GM23338 (cell line): Measurements from ENCODE around the gene ACSBG1. TPM values are rescaled to one million over a fixed set of nuclear protein-coding genes. Genes with fewer than 3 reads are reported as not detected.

ENCODE experiments used
- ATAC-seq: fragments of 200-7000 bp; cut with Tn5 transposase; 3 replicates; pipeline ENCODE4 v1.9.1; 2020
- DNase-seq: peaks from one replicate; pipeline ENCODE4 v3.0.0-alpha.2; 2015; ENCODE audit warnings: low spot score
- H2AFZ ChIP-seq: fragments of 200-600 bp; sonication (generic); 2 replicates; pipeline ENCODE4 v1.8.0; 2016; ENCODE audit warnings: antibody characterized with exemption, mild to moderate bottlenecking, moderate library complexity
- H3F3A ChIP-seq: fragments of 200-600 bp; sonication (generic); replicated peaks from 2 replicates; pipeline ENCODE4 v1.8.0; 2017; ENCODE audit warnings: antibody characterized with exemption, mixed run types, low read depth
- H3K27ac ChIP-seq: fragments of 200-600 bp; sonication (generic); 2 replicates; pipeline ENCODE4 v1.6.1; 2016; ENCODE audit warnings: low read depth
- H3K27me3 ChIP-seq: fragments of 200-600 bp; sonication (generic); 2 replicates; pipeline ENCODE4 v1.8.0; 2016; ENCODE audit warnings: mild to moderate bottlenecking, mixed run types, moderate library complexity; ENCODE audit not compliant: insufficient read depth
- H3K36me3 ChIP-seq: fragments of 200-600 bp; sonication (generic); 2 replicates; pipeline ENCODE4 v1.8.0; 2016; ENCODE audit warnings: mild to moderate bottlenecking; ENCODE audit not compliant: insufficient read depth
- H3K4me1 ChIP-seq: fragments of 200-600 bp; sonication (generic); 2 replicates; pipeline ENCODE4 v1.8.0; 2016; ENCODE audit warnings: mild to moderate bottlenecking, moderate library complexity; ENCODE audit not compliant: insufficient read depth
- H3K4me2 ChIP-seq: fragments of 200-600 bp; sonication (generic); 2 replicates; pipeline ENCODE4 v1.7.1; 2017; ENCODE audit warnings: mixed run types
- H3K4me3 ChIP-seq: fragments of 200-600 bp; sonication (generic); 2 replicates; pipeline ENCODE4 v1.6.1; 2016; ENCODE audit warnings: mixed run types
- H3K79me2 ChIP-seq: fragments of 200-600 bp; sonication (generic); replicated peaks from 2 replicates; pipeline ENCODE4 v1.8.0; 2017; ENCODE audit warnings: mild to moderate bottlenecking; ENCODE audit not compliant: insufficient read depth
- H3K9me2 ChIP-seq: fragments of 200-600 bp; sonication (generic); 2 replicates; pipeline ENCODE4 v1.8.0; 2017; ENCODE audit not compliant: insufficient read depth
- H4K20me1 ChIP-seq: fragments of 200-600 bp; sonication (generic); replicated peaks from 2 replicates; pipeline ENCODE4 v1.8.0; 2017; ENCODE audit warnings: mild to moderate bottlenecking; ENCODE audit not compliant: insufficient read depth
- H3K27ac Mint-ChIP-seq: 2 replicates; pipeline ENCODE4 v1.8.0; 2020; ENCODE audit warnings: inconsistent platforms, mild to moderate bottlenecking, moderate library complexity, mixed read lengths
- H3K27me3 Mint-ChIP-seq: 3 replicates; pipeline ENCODE4 v1.8.0; 2022; ENCODE audit warnings: low read depth, mild to moderate bottlenecking, moderate library complexity, mixed read lengths, inconsistent platforms; ENCODE audit not compliant: insufficient read depth, poor library complexity
- H3K36me3 Mint-ChIP-seq: 3 replicates; pipeline ENCODE4 v1.8.0; 2021; ENCODE audit warnings: low read depth, mild to moderate bottlenecking, inconsistent platforms, moderate library complexity, mixed read lengths
- H3K4me1 Mint-ChIP-seq: 3 replicates; pipeline ENCODE4 v1.8.0; 2020; ENCODE audit warnings: mild to moderate bottlenecking, inconsistent platforms, mixed read lengths
- H3K4me3 Mint-ChIP-seq: 3 replicates; pipeline ENCODE4 v1.8.0; 2021; ENCODE audit warnings: moderate library complexity, mild to moderate bottlenecking, inconsistent platforms, mixed read lengths
- H3K9me3 Mint-ChIP-seq: 3 replicates; pipeline ENCODE4 v1.8.0; 2020; ENCODE audit warnings: moderate library complexity, mild to moderate bottlenecking, inconsistent platforms, mixed read lengths
- JUNB ChIP-seq: IDR thresholded peaks from one replicate; pipeline ENCODE4 v1.6.1; 2016; ENCODE audit warnings: antibody characterized with exemption; ENCODE audit not compliant: unreplicated experiment
- ZNF331 ChIP-seq: fragments of 250-450 bp; sonication (Bioruptor Pico); IDR thresholded peaks from 2 replicates; pipeline ENCODE4 v1.5.0; 2020; ENCODE audit warnings: low read depth, mild to moderate bottlenecking, moderate library complexity
- polyA plus RNA-seq: library from polyadenylated mRNA; unstranded; fragments of >200 nt; fragmentation: Nextera tagmentation; extraction: Ambion mirVana; gene quantifications from 2 replicates; pipeline ENCODE4 v1.2.1, GENCODE V29; 2016
- total RNA-seq: library from RNA; depleted of rRNA; stranded (reverse); fragments of >200 nt; shearing (Covaris generic); gene quantifications from 2 replicates; pipeline ENCODE4 v1.2.3, GENCODE V29; 2014
- TF ChIP-seq, protein P1 (sequence below): IDR thresholded peaks from one replicate; pipeline ENCODE4 v1.6.1; 2018; ENCODE audit warnings: antibody characterized with exemption; ENCODE audit not compliant: unreplicated experiment
- TF ChIP-seq, protein P2 (sequence below), 2 experiments: fragments of 200-600 bp in 1 of 2; sonication (generic) in 1 of 2; conservative IDR thresholded peaks; 2 replicates each; pipeline versions ENCODE4 v1.5.1 to v1.6.1; 2016 to 2017; ENCODE audit warnings: antibody characterized with exemption in 2 of 2, low read depth in 2 of 2, mild to moderate bottlenecking in 2 of 2, moderate library complexity in 1 of 2

The ACSBG1 gene
- total and polyA plus RNA-seq, 2 experiments from 2014 or later = 1.9 to 10.0 TPM

GRCh38 chr15:78259232-78259631 lies 24.9 kb upstream of the ACSBG1 start (continued):
- TF ChIP-seq, protein P1, sequence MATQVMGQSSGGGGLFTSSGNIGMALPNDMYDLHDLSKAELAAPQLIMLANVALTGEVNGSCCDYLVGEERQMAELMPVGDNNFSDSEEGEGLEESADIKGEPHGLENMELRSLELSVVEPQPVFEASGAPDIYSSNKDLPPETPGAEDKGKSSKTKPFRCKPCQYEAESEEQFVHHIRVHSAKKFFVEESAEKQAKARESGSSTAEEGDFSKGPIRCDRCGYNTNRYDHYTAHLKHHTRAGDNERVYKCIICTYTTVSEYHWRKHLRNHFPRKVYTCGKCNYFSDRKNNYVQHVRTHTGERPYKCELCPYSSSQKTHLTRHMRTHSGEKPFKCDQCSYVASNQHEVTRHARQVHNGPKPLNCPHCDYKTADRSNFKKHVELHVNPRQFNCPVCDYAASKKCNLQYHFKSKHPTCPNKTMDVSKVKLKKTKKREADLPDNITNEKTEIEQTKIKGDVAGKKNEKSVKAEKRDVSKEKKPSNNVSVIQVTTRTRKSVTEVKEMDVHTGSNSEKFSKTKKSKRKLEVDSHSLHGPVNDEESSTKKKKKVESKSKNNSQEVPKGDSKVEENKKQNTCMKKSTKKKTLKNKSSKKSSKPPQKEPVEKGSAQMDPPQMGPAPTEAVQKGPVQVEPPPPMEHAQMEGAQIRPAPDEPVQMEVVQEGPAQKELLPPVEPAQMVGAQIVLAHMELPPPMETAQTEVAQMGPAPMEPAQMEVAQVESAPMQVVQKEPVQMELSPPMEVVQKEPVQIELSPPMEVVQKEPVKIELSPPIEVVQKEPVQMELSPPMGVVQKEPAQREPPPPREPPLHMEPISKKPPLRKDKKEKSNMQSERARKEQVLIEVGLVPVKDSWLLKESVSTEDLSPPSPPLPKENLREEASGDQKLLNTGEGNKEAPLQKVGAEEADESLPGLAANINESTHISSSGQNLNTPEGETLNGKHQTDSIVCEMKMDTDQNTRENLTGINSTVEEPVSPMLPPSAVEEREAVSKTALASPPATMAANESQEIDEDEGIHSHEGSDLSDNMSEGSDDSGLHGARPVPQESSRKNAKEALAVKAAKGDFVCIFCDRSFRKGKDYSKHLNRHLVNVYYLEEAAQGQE = no peak
- TF ChIP-seq, protein P2, sequence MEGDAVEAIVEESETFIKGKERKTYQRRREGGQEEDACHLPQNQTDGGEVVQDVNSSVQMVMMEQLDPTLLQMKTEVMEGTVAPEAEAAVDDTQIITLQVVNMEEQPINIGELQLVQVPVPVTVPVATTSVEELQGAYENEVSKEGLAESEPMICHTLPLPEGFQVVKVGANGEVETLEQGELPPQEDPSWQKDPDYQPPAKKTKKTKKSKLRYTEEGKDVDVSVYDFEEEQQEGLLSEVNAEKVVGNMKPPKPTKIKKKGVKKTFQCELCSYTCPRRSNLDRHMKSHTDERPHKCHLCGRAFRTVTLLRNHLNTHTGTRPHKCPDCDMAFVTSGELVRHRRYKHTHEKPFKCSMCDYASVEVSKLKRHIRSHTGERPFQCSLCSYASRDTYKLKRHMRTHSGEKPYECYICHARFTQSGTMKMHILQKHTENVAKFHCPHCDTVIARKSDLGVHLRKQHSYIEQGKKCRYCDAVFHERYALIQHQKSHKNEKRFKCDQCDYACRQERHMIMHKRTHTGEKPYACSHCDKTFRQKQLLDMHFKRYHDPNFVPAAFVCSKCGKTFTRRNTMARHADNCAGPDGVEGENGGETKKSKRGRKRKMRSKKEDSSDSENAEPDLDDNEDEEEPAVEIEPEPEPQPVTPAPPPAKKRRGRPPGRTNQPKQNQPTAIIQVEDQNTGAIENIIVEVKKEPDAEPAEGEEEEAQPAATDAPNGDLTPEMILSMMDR (conservative IDR thresholded peaks at IDR 0.05; ENCODE audit: low read depth in 2 of 2) = no peak
- no peak for TF ChIP-seq ZNF331

DNA sequence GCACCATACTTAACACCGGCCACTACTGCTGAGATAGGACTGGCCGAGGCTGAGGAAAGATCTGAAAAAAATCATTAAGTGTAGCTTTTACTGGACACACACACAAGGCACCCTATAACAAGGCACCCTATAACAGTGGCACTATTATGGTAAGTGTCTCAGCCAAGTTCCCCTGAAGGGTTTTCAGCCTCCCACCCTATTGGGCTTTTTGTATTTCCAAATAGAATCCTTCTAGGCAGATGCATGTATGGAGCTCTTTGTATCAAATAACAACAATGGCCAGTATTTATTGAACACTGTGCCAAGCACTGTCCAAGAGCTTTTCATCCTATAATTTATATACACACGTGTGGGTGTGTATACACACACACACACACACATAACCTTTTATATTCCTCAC lies 23.3 kb upstream of the ACSBG1 start:
- H3K9me3 Mint-ChIP-seq = no peaks in the 10 kb centered on the region
- H3K4me1 Mint-ChIP-seq = peaks cover 3% of the 10 kb centered on the region; the same call in 1 of the 3 replicates

More for the DNA sequence above, 23.3 kb upstream of the ACSBG1 start:
- H3K79me2 ChIP-seq = no peaks in the 10 kb centered on the region
- H3K4me1 ChIP-seq = no peaks in the 10 kb centered on the region
- H3K36me3 ChIP-seq = no peaks in the 10 kb centered on the region
- H3K36me3 Mint-ChIP-seq = no peaks in the 10 kb centered on the region
- TF ChIP-seq, protein P2 (conservative IDR thresholded peaks at IDR 0.05; ENCODE audit: low read depth in 2 of 2) = no peak
- TF ChIP-seq JUNB = no peak
- no peak for DNase-seq
- no peak overlapping the region for H3K27ac Mint-ChIP-seq
- no peak overlapping the region for H3K4me2 ChIP-seq
- no peak overlapping the region for H3K4me3 Mint-ChIP-seq
- H3K9me2 ChIP-seq = no peaks in the 10 kb centered on the region; the same call in 1 of the 2 replicates
- no peak overlapping the region for H3K27ac ChIP-seq
- no peak overlapping the region for H2AFZ ChIP-seq
- H3K27me3 Mint-ChIP-seq = peaks cover 2% of the 10 kb centered on the region
- no peak for ATAC-seq
- H4K20me1 ChIP-seq = no peaks in the 10 kb centered on the region
- H3K27me3 ChIP-seq = 0 out of 2 replicates have a peak, but pooled peaks cover 2% of the 10 kb centered on the region
- no peaks in the 10 kb centered on the region for H3F3A ChIP-seq
- H3K4me3 ChIP-seq = no peak overlapping the region
